K562 (cell line): ENCODE measurements around the gene POR.

Experiments used
- L3MBTL2 ChIP-seq: fragments of 450-650 bp; IDR thresholded peaks from 2 replicates; pipeline ENCODE4 v1.6.1; 2016; ENCODE audit warnings: mild to moderate bottlenecking, moderate library complexity
- SMAD4 ChIP-seq: fragments of 250-450 bp; sonication (Bioruptor Pico); conservative IDR thresholded peaks from 2 replicates; pipeline ENCODE4 v1.8.0; 2021; ENCODE audit warnings: inconsistent platforms, mild to moderate bottlenecking, moderate library complexity
- TCF7 ChIP-seq: sonication (generic); IDR thresholded peaks from 2 replicates; pipeline ENCODE4 v1.6.1; 2016; ENCODE audit warnings: antibody characterized with exemption, borderline replicate concordance
- ZNF124 ChIP-seq: sonication (generic); formaldehyde crosslinking; IDR thresholded peaks from 2 replicates; pipeline ENCODE4 v1.8.1; 2022; ENCODE audit warnings: missing genetic modification reagents
- ZNF274 ChIP-seq: IDR thresholded peaks from 2 replicates; pipeline ENCODE4 v1.6.1; 2011; ENCODE audit warnings: low read depth, mild to moderate bottlenecking, low read length, moderate library complexity, borderline replicate concordance
- TF ChIP-seq, protein P1 (sequence below): sonication (generic); formaldehyde crosslinking; IDR thresholded peaks from 2 replicates; pipeline ENCODE4 v1.5.0; 2020; ENCODE audit warnings: missing genetic modification reagents

GRCh38 chr7:75945297-75946168 is 30.6 kb downstream of the POR start:
- TF ChIP-seq L3MBTL2 (peak; percentile 63; the same call in 1 of the 2 replicates), ZNF274 (no peak), TCF7 (no peak), ZNF124 (CRISPR knock-in tag) (no peak), SMAD4 (peak; percentile 68; the same call in 1 of the 2 replicates)
- TF ChIP-seq, protein P1, sequence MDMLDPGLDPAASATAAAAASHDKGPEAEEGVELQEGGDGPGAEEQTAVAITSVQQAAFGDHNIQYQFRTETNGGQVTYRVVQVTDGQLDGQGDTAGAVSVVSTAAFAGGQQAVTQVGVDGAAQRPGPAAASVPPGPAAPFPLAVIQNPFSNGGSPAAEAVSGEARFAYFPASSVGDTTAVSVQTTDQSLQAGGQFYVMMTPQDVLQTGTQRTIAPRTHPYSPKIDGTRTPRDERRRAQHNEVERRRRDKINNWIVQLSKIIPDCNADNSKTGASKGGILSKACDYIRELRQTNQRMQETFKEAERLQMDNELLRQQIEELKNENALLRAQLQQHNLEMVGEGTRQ (CRISPR knock-in tag) = no peak
